ENCODE measurements around the gene TRIM62.

- TF ChIP-seq POLR2A (IDR thresholded peaks at IDR 0.05) (no peak), CTCF (IDR thresholded peaks at IDR 0.05) (no peak)
Measured at GRCh38 chr1:33183306-33183705, 1.5 kb upstream of the TRIM62 start.

Data from Peyer's patch (tissue), 4 donors.